HG03175 (cell line): ENCODE results near the gene HDHD5.

Experiments used
- ATAC-seq: cut with Tn5 transposase; IDR thresholded peaks from one replicate; pipeline ENCODE4 v1.9.1; 2021; ENCODE audit warnings: mild to moderate bottlenecking, moderate library complexity; ENCODE audit not compliant: unreplicated experiment

HDHD5 gene

GRCh38 chr22:17106785-17107546, 52.1 kb downstream of the HDHD5 start:
- no peak for ATAC-seq

- ATAC-seq = no peak
Observed at GRCh38 chr22:17106161-17106784, 52.8 kb downstream of the HDHD5 start.

- ATAC-seq = no peak
Observed at GRCh38 chr22:17105143-17106129, 53.6 kb downstream of the HDHD5 start.

GRCh38 chr22:17104336-17104935, 54.6 kb downstream of the HDHD5 start:
- ATAC-seq = no peak

- ATAC-seq = no peak
Observed at GRCh38 chr22:17103351-17103750, 55.7 kb downstream of the HDHD5 start.

- no peak for ATAC-seq
Observed at GRCh38 chr22:17102297-17102667, 56.8 kb downstream of the HDHD5 start.

GRCh38 chr22:17101475-17102296, 57.4 kb downstream of the HDHD5 start:
- ATAC-seq = no peak

GRCh38 chr22:17100621-17101020, 58.5 kb downstream of the HDHD5 start:
- no peak for ATAC-seq

- no peak for ATAC-seq
Observed at GRCh38 chr22:17098379-17098819, 60.7 kb downstream of the HDHD5 start.

- no peak for ATAC-seq
Observed at GRCh38 chr22:17097701-17098100, 61.4 kb downstream of the HDHD5 start.

- no peak for ATAC-seq
Observed at GRCh38 chr22:17097062-17097461, 62.0 kb downstream of the HDHD5 start.

- no peak for ATAC-seq
Observed at GRCh38 chr22:17096071-17096470, 63.0 kb downstream of the HDHD5 start.

GRCh38 chr22:17095538-17095937, 63.5 kb downstream of the HDHD5 start:
- no peak for ATAC-seq

GRCh38 chr22:17093081-17093480, 66.0 kb downstream of the HDHD5 start:
- ATAC-seq = no peak

- ATAC-seq = no peak
Observed at GRCh38 chr22:17091851-17092250, 67.2 kb downstream of the HDHD5 start.

GRCh38 chr22:17090550-17090949, 68.5 kb downstream of the HDHD5 start:
- no peak for ATAC-seq
